ENCODE measurements around the gene SLC30A9.

Gene SLC30A9

DNA sequence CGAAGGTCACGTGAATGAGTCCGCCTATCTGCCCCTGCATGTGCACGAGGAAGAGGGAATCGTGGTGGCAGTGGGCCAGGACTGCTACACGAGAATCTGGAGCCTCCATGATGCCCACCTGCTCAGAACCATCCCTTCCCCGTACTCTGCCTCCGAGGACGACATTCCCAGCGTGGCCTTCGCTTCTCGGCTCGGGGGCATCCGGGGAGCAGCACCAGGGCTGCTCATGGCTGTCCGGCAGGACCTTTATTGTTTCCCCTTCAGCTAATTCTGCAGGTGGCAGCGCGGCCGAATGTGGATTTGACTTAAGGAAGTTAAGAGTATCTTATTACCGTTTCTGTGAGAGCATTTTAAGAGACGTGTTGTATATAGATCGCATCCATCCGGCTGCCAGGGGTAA lies 7.6 kb upstream of the SLC30A9 start:
- ChIA-PET CTCF (no interaction called here), POLR2A (no interaction called here)
- no peaks in the 10 kb centered on the region for H3K9me3 ChIP-seq (ENCODE audit: control extremely low read depth in 1 of 5, control insufficient read depth in 4 of 5, insufficient read depth in 2 of 5, low read depth in 1 of 5, low read length in 4 of 5)
- peaks cover 0 to 5% (median 0%) of the 10 kb centered on the region in 4 experiments for H3K4me1 ChIP-seq (ENCODE audit: control extremely low read depth in 1 of 4, control insufficient read depth in 4 of 4, insufficient read depth in 4 of 4, low read length in 3 of 4)
- no peaks in the 10 kb centered on the region for H3K27me3 ChIP-seq (replicated peaks in 2 of 5; ENCODE audit: control insufficient read depth in 4 of 5, insufficient read depth in 5 of 5, low read length in 4 of 5)
- H3K36me3 ChIP-seq (ENCODE audit: control insufficient read depth in 4 of 4, insufficient read depth in 4 of 4, low read length in 3 of 4): no peaks in the 10 kb centered on the region
- no peak overlapping the region for H3K27ac ChIP-seq (ENCODE audit: insufficient read depth in 1 of 2, low read depth in 1 of 2, low read length in 2 of 2, poor library complexity in 1 of 2, severe bottlenecking in 2 of 2)
- WGBS (ENCODE audit: insufficient coverage): 97% methylated on average over 22 of the region's 22 CpGs
- no peak overlapping the region for H3K4me3 ChIP-seq (ENCODE audit: control insufficient read depth in 1 of 7, extremely low read depth in 1 of 7, insufficient read depth in 4 of 7, low read depth in 2 of 7, low read length in 6 of 7)
- DNase-seq: no peak

DNA sequence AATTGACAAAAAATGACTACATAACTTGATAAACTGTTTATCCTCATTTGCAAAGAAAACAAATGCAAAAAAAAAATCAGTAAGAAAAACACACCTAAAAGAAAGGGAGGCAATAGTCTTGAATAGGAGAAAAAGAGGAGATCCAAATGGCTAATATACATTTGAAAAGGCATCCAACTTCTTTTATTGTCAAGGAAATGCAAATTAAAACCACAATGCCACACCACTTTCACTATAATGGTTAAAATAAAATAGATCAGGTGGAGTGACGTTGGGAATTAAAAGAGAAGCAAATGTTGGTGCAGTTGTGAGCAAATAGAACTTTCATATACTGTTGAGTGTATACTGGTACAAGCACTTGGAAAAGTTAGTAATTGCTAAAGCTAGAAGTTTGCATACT lies 5.2 kb upstream of the SLC30A9 start:
- no CpG with 5 or more reads among the region's 1 CpG for WGBS (ENCODE audit: insufficient coverage)
- no peaks in the 10 kb centered on the region for H3K36me3 ChIP-seq (ENCODE audit: control insufficient read depth in 4 of 4, insufficient read depth in 4 of 4, low read length in 3 of 4)
- H3K4me3 ChIP-seq (ENCODE audit: control insufficient read depth in 1 of 7, extremely low read depth in 1 of 7, insufficient read depth in 4 of 7, low read depth in 2 of 7, low read length in 6 of 7): no peak overlapping the region
- DNase-seq: no peak
- POLR2A ChIA-PET: no interaction called here
- H3K4me1 ChIP-seq (ENCODE audit: control extremely low read depth in 1 of 4, control insufficient read depth in 4 of 4, insufficient read depth in 4 of 4, low read length in 3 of 4): peaks cover 6 to 9% (median 7%) of the 10 kb centered on the region in 4 experiments
- CTCF ChIA-PET: no interaction called here
- H3K27ac ChIP-seq (ENCODE audit: insufficient read depth in 1 of 2, low read depth in 1 of 2, low read length in 2 of 2, poor library complexity in 1 of 2, severe bottlenecking in 2 of 2): no peak overlapping the region
- no peaks in the 10 kb centered on the region for H3K9me3 ChIP-seq (ENCODE audit: control extremely low read depth in 1 of 5, control insufficient read depth in 4 of 5, insufficient read depth in 2 of 5, low read depth in 1 of 5, low read length in 4 of 5)
- no peaks in the 10 kb centered on the region for H3K27me3 ChIP-seq (replicated peaks in 2 of 5; ENCODE audit: control insufficient read depth in 4 of 5, insufficient read depth in 5 of 5, low read length in 4 of 5)

DNA sequence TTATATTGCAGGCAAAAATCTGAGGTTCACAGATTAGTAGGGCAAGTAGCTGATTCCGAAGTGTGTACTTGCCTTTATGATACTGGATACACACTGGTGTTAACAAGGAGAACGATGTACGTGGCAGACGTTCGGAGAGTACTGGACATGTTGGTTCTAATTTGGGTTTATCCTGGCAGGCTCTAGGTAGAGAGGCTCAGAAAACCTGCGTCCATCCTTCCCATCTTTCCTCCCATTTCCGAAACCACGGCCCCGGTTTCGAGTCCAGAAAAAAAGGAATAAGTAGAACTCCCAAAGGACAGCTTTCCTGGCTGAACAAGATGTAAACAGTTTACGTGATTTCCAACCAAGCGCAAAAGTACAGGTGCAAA lies 351 bp upstream of the SLC30A9 start:
- H3K9me3 ChIP-seq (ENCODE audit: control extremely low read depth in 1 of 5, control insufficient read depth in 4 of 5, insufficient read depth in 2 of 5, low read depth in 1 of 5, low read length in 4 of 5): no peaks in the 10 kb centered on the region
- H3K4me3 ChIP-seq (ENCODE audit: control insufficient read depth in 1 of 7, extremely low read depth in 1 of 7, insufficient read depth in 4 of 7, low read depth in 2 of 7, low read length in 6 of 7): peak overlapping the region; percentile 70 to 98 (median 92)
- H3K27me3 ChIP-seq (replicated peaks in 2 of 5; ENCODE audit: control insufficient read depth in 4 of 5, insufficient read depth in 5 of 5, low read length in 4 of 5): no peaks in the 10 kb centered on the region
- H3K36me3 ChIP-seq (ENCODE audit: control insufficient read depth in 4 of 4, insufficient read depth in 4 of 4, low read length in 3 of 4): no peaks in the 10 kb centered on the region
- H3K4me1 ChIP-seq (ENCODE audit: control extremely low read depth in 1 of 4, control insufficient read depth in 4 of 4, insufficient read depth in 4 of 4, low read length in 3 of 4): peaks cover 16 to 20% (median 19%) of the 10 kb centered on the region in 4 experiments
- ChIA-PET POLR2A (interaction anchor here (0.6 kb wide), 1 partner anchor 38 kb away, joined by 4 read pairs; no protein-coding TSS in a partner anchor), CTCF (interaction anchor here (0.6 to 2.0 kb wide), 5 partner anchors 11 to 26 kb away, joined by 3 to 4 read pairs (median 4); no protein-coding TSS in a partner anchor)
- WGBS (ENCODE audit: insufficient coverage): 0% methylated on average over 11 of the region's 12 CpGs
- DNase-seq: peak in 2 of 3 donors; percentile 47 to 61
- peak overlapping the region; percentile 68 to 87 for H3K27ac ChIP-seq (ENCODE audit: insufficient read depth in 1 of 2, low read depth in 1 of 2, low read length in 2 of 2, poor library complexity in 1 of 2, severe bottlenecking in 2 of 2)

DNA sequence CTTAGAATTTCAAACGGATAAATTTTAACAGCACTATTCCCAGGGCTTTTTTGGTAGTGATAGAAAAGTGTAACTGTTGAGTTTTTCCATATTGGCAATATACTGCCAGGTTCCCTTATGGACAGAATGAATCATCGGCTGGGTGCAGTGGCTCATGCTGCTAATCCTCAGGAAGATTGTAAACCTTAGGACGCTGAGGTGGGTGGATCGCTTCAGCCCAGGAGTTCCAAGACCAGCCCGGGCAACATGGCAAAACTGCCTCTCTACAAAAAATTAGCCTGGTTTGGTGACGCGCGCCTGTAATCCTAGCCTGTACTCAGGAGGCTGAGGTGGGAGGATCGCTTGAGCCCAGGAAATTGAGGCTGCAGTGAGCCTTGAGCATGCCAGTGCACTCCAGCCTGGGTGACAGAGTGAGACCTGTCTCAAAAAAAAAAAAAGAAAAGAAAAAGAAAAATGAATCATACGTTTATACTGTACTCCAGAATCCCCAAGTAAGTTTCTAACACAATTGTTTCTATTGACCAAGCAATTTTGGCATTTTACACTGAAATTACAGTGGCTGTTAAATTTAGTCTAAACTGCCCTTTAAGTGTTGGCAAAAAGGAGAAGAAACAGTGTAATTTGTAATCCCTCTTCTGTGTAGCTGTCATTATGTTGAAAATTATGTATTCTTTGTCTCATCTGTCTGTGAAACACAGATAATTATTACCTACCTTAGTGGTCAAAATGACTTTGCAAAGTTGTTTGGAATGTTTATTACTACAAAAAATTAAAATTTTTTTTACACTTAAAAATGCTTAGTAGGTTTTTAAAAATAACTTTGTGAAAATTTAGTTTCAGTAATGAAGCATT lies 1.8 kb downstream of the SLC30A9 start:
- Histone ChIP-seq H3K27ac (ENCODE audit: insufficient read depth in 1 of 2, low read depth in 1 of 2, low read length in 2 of 2, poor library complexity in 1 of 2, severe bottlenecking in 2 of 2) (peak overlapping the region in 1 of 2 experiments; percentile 28), H3K36me3 (ENCODE audit: control insufficient read depth in 4 of 4, insufficient read depth in 4 of 4, low read length in 3 of 4) (no peaks in the 10 kb centered on the region), H3K27me3 (replicated peaks in 2 of 5; ENCODE audit: control insufficient read depth in 4 of 5, insufficient read depth in 5 of 5, low read length in 4 of 5) (no peaks in the 10 kb centered on the region), H3K9me3 (ENCODE audit: control extremely low read depth in 1 of 5, control insufficient read depth in 4 of 5, insufficient read depth in 2 of 5, low read depth in 1 of 5, low read length in 4 of 5) (no peaks in the 10 kb centered on the region), H3K4me3 (ENCODE audit: control insufficient read depth in 1 of 7, extremely low read depth in 1 of 7, insufficient read depth in 4 of 7, low read depth in 2 of 7, low read length in 6 of 7) (peak overlapping the region in 2 of 7 experiments; percentile 10 to 92), H3K4me1 (ENCODE audit: control extremely low read depth in 1 of 4, control insufficient read depth in 4 of 4, insufficient read depth in 4 of 4, low read length in 3 of 4) (peaks cover 16 to 20% (median 19%) of the 10 kb centered on the region in 4 experiments)
- ChIA-PET POLR2A (no interaction called here), CTCF (interaction anchor here (1.0 to 1.3 kb wide), 2 partner anchors 18 to 33 kb away, joined by 3 to 4 read pairs; no protein-coding TSS in a partner anchor)
- WGBS (ENCODE audit: insufficient coverage): 100% methylated on average over 3 of the region's 10 CpGs
- peak in 1 of 3 donors; percentile 19 for DNase-seq

DNA sequence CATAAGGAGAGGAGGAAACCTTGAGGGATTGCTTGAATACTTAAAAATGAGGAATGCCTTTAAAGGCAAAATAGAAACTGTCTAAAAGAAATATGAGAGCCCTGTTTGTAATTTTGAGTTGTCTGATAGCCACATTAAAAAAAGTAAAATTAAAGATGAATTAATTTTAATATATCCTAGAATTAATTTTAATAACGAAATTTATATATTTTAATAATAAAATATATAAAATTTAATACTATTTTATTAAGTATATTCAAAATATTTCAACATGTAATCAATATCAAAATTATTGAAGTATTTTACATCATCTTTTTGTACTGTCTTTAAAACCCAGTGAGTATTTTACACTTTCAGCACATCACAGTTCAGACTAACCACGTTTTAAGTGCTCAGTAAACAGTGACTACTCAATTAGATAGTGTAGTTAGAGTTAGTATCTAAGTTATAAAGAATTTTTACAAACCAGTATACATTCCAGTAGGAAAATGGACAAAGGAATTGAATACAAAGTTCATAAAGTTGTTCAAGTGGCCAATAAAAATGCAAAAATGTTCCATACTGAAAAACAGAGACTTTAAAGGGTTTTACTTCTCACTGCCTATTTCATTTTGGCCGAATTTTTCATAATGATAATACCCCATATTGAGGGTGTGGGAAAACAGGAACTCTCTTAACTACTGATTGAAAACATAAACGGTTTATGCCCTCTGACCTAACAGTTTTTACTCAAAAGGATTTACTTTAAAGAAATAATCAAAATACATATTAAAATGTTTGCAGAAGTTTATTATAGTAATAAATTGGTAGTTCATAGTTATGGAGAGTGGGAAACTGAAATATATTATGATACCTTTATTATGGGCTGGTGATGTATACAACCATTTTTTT lies 2.9 kb downstream of the SLC30A9 start:
- WGBS (ENCODE audit: insufficient coverage): no CpG with 5 or more reads among the region's 4 CpGs
- ChIA-PET POLR2A (interaction anchor here (0.7 kb wide), 1 partner anchor 56 kb away, joined by 3 read pairs; no protein-coding TSS in a partner anchor), CTCF (no interaction called here)
- H3K4me3 ChIP-seq (ENCODE audit: control insufficient read depth in 1 of 7, extremely low read depth in 1 of 7, insufficient read depth in 4 of 7, low read depth in 2 of 7, low read length in 6 of 7): no peak overlapping the region
- no peaks in the 10 kb centered on the region for H3K9me3 ChIP-seq (ENCODE audit: control extremely low read depth in 1 of 5, control insufficient read depth in 4 of 5, insufficient read depth in 2 of 5, low read depth in 1 of 5, low read length in 4 of 5)
- no peak overlapping the region for H3K27ac ChIP-seq (ENCODE audit: insufficient read depth in 1 of 2, low read depth in 1 of 2, low read length in 2 of 2, poor library complexity in 1 of 2, severe bottlenecking in 2 of 2)
- H3K36me3 ChIP-seq (ENCODE audit: control insufficient read depth in 4 of 4, insufficient read depth in 4 of 4, low read length in 3 of 4): peaks cover 0 to 2% (median 0%) of the 10 kb centered on the region in 4 experiments
- H3K4me1 ChIP-seq (ENCODE audit: control extremely low read depth in 1 of 4, control insufficient read depth in 4 of 4, insufficient read depth in 4 of 4, low read length in 3 of 4): peaks cover 16 to 20% (median 19%) of the 10 kb centered on the region in 4 experiments
- no peaks in the 10 kb centered on the region for H3K27me3 ChIP-seq (replicated peaks in 2 of 5; ENCODE audit: control insufficient read depth in 4 of 5, insufficient read depth in 5 of 5, low read length in 4 of 5)
- DNase-seq: no peak

DNA sequence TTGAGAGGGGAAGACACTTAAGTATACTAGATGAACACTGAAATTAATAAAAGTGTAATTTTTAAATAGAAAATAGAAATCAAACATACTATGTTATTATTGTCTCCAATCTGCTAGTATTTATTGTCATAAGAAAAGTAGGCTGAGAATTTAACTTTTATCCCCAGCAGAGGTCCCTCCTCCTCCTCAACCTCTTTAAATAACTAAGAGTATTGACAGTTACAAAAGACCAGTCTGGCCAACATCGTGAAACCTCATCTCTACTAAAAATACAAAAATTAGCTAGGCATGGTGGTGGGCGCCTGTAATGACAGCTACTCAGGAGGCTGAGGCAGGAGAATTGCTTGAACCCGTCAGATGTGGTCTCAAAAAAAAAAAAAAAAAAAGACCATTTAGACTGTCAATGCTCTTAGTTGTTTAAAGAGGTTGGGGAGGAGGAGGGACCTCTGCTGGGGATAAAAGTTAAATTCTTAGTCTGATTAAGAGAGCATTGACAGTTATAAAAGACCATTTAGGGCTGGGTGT lies 4.2 kb downstream of the SLC30A9 start:
- Histone ChIP-seq H3K9me3 (ENCODE audit: control extremely low read depth in 1 of 5, control insufficient read depth in 4 of 5, insufficient read depth in 2 of 5, low read depth in 1 of 5, low read length in 4 of 5) (no peaks in the 10 kb centered on the region), H3K4me3 (ENCODE audit: control insufficient read depth in 1 of 7, extremely low read depth in 1 of 7, insufficient read depth in 4 of 7, low read depth in 2 of 7, low read length in 6 of 7) (no peak overlapping the region), H3K27ac (ENCODE audit: insufficient read depth in 1 of 2, low read depth in 1 of 2, low read length in 2 of 2, poor library complexity in 1 of 2, severe bottlenecking in 2 of 2) (no peak overlapping the region), H3K27me3 (replicated peaks in 2 of 5; ENCODE audit: control insufficient read depth in 4 of 5, insufficient read depth in 5 of 5, low read length in 4 of 5) (no peaks in the 10 kb centered on the region), H3K4me1 (ENCODE audit: control extremely low read depth in 1 of 4, control insufficient read depth in 4 of 4, insufficient read depth in 4 of 4, low read length in 3 of 4) (peaks cover 13 to 18% (median 17%) of the 10 kb centered on the region in 4 experiments), H3K36me3 (ENCODE audit: control insufficient read depth in 4 of 4, insufficient read depth in 4 of 4, low read length in 3 of 4) (peaks cover 0 to 3% (median 1%) of the 10 kb centered on the region in 4 experiments)
- CTCF ChIA-PET: interaction anchor here (0.6 to 1.1 kb wide), 2 partner anchors 36 to 329 kb away, joined by 4 to 5 read pairs; no protein-coding TSS in a partner anchor
- POLR2A ChIA-PET: interaction anchor here (0.7 kb wide), 1 partner anchor 24 kb away, joined by 3 read pairs; no protein-coding TSS in a partner anchor
- WGBS (ENCODE audit: insufficient coverage): 100% methylated on average over 1 of the region's 3 CpGs
- peak; percentile 13 to 51 (median 38) for DNase-seq

Data from common myeloid progenitor, CD34-positive (primary cell).